ELF-1 (cell line): ENCODE results near the gene ZNF212.
"Not testable (repeated sequence)": the region's sequence is repeated elsewhere in the genome, so short reads cannot be mapped to it uniquely, and the experiment has no call there.

Source experiments
- DNase-seq: peaks from one replicate; pipeline ENCODE4 v3.0.0-alpha.2; 2016; ENCODE audit warnings: low read depth, low spot score

The ZNF212 gene

GRCh38 chr7:149218469-149219420 lies 20.7 kb upstream of the ZNF212 start:
- DNase-seq, result no peak

GRCh38 chr7:149220534-149220933 lies 18.9 kb upstream of the ZNF212 start:
- peak; percentile 42 for DNase-seq

DNA sequence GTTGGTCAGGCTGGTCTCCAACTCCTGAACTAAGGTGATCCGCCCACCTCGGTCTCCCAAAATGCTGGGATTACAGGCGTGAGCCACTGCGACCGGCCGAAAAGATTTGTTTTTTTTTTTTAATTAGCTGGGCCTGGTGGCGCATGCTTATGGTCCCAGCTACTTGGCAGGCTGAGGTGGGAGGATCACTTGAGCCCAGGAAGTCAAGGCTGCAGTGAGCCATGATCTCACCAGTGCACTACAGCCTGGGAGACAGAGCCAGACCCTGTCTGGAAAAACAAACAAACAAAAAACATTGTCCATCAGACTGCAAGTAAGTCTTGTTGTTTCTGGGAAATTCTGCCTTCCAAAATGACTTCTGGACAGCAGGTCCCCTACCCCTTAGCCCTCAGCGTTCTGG lies 16.3 kb upstream of the ZNF212 start:
- DNase-seq, result no peak

DNA sequence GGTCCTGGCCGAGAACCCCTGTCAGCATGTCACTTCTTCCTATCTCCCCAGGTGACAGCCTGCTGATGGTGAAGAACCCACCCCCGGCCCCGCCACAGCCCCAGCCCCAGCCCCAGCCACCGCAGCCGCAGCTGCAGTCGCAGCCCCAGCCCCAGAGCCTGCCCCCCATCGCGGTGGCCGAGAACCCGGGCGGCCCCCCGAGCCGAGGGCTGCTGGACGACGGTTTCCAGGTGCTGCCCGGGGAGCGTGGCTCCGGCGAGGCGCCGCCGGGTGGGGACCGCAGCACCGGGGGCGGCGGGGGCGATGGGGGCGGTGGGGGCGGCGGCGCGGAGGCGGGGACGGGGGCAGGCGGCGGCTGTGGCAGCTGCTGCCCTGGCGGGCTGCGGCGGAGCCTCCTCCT lies 15.7 kb upstream of the ZNF212 start:
- DNase-seq, result no peak

- no peak for DNase-seq
Observed at GRCh38 chr7:149224352-149224751, 15.1 kb upstream of the ZNF212 start.

- no peak for DNase-seq
Observed at GRCh38 chr7:149225106-149225505, 14.3 kb upstream of the ZNF212 start.

DNA sequence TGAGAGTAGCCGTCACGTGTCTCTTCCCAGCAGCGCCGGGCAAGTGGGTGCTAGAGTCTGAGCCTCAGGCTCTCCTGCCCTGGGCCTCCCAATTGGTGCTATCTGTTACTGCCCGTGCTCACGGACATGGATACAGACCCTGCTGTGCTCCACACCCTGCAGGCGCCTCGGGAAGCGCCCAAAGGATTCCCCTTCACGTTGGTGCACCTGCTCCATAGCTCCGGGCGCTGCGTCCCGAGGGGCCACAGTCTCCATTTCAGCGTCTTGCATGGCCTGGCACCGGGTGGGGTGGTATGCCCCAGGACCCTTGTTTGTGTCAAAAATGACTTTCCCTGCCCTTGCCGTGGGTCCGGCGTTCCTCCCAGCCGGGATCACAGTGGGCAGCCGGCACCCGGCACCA lies 13.8 kb upstream of the ZNF212 start:
- DNase-seq, result no peak

DNA sequence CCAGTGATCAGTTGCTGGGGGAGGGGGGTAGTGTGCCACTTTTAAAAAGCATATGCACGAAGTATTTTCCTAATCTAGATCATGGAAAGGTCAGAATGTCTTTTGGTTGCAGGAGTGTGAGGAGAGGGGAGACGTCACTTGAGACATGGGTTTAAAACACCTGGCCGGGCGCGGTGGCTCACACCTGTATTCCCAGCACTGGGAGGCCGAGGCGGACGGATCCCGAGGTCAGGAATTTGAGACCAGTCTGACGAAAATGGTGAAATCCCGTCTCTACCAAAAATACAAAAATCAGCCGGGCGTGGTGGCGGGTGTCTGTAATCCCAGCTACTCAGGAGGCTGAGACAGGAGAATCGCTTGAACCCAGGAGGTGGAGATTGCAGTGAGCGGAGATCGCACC lies 13.1 kb upstream of the ZNF212 start:
- DNase-seq, result not testable (repeated sequence)

GRCh38 chr7:149226840-149227494 lies 12.5 kb upstream of the ZNF212 start:
- DNase-seq, result no peak

- DNase-seq, result no peak
Observed at GRCh38 chr7:149228831-149229471, 10.5 kb upstream of the ZNF212 start.

- DNase-seq, result no peak
Observed at GRCh38 chr7:149229526-149229925, 9.9 kb upstream of the ZNF212 start.

DNA sequence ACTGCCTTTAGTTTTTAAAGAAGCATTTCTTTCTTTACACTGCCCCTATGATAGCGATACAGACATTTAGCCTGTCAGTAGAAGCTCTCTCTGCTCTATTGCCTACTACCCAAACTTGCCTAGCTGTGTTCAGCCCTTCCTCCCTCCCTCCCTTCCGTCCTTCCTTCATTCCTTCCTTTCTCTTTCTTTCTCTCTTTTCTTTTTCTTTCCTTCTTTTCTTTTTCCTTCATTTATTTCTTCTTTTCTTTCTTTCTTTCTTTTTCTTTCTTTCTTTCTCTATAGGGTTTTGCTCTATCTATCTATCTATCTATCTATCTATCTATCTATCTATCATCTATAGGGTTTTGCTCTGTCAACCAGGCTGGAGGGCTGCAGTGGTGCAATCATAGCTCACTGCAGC lies 7.1 kb upstream of the ZNF212 start:
- DNase-seq, result no peak

DNA sequence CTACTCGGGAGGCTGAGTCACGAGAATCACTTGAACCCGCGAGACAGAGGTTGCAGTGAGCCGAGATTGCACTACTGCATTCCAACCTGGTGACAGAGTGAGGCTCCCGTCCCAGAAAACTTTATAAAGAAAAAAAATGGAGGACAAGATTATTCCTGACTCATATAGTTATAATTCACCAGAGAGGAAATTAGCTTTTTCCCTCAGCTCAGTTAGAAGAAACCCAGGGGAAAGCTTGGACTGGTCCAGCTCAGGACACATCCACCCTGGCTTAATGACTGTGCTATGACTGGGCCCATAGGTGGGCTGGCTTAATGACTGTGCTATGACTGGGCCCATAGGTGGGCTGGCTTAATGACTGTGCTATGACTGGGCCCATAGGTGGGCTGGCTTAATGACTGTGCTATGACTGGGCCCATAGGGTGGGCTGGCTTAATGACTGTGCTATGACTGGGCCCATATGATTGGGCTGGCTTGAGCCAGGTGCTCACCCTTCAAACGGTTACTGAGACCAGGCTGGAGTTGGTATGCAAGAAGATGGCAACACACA lies 5.7 kb upstream of the ZNF212 start:
- not testable (repeated sequence) for DNase-seq

GRCh38 chr7:149237502-149237901 lies 1.9 kb upstream of the ZNF212 start:
- no peak for DNase-seq

- no peak for DNase-seq
Observed at GRCh38 chr7:149238051-149238450, 1.4 kb upstream of the ZNF212 start.

DNA sequence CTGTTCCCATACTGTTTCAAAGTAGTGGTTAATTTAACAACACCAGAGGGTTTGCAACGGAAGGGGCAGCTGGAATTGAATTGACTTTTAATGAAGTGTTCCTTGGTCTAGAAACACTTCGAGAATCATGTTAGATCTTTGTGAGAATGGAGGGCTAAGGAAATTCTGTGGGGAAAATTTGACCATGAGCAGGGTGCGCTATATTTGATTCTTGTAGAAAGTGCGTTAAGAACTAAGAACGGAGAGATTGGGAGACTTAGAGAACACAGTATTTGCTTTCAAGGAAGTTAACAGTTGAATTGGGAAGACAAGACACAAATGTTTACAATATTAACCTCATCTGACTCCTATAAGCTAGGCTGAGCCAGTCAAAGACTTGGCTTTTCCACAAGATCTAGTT lies 1.2 kb downstream of the ZNF212 start:
- no peak for DNase-seq

DNA sequence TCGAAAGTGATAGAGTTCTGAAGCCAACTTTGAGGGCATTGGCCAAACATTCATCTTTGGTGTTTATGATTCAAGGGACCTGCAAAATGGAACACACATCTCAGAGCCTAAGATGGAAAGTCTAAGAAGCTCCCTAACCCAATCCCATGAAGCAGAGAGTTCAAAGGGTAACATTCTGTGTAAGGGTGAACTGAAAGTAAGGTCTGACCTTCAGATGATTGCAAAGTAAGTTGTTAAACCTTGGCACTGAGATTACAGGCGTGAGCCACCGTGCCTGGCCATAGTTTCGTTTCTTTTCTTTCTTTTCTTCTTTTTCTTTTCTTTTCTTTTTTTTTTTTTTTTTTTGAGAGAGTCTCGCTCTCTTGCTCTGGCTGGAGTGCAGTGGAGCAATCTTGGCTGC lies 2.2 kb downstream of the ZNF212 start:
- DNase-seq, result no peak

GRCh38 chr7:149245244-149245643 lies 5.8 kb downstream of the ZNF212 start:
- DNase-seq, result no peak

- no peak for DNase-seq
Observed at GRCh38 chr7:149245744-149246143, 6.3 kb downstream of the ZNF212 start.

- no peak for DNase-seq
Observed at GRCh38 chr7:149248777-149249176, 9.3 kb downstream of the ZNF212 start.

DNA sequence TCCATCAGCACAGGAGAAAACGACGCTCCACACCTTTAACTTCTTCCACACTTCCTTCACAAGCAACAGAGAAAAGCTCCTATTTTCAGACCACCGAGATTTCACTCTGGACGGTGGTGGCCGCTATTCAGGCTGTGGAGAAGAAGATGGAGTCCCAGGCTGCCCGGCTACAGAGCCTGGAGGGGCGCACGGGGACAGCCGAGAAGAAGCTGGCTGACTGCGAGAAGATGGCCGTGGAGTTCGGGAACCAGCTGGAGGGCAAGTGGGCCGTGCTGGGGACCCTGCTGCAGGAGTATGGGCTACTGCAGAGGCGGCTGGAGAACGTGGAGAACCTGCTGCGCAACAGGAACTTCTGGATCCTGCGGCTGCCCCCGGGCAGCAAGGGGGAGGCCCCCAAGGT lies 10.7 kb downstream of the ZNF212 start:
- DNase-seq, result not testable (repeated sequence)

DNA sequence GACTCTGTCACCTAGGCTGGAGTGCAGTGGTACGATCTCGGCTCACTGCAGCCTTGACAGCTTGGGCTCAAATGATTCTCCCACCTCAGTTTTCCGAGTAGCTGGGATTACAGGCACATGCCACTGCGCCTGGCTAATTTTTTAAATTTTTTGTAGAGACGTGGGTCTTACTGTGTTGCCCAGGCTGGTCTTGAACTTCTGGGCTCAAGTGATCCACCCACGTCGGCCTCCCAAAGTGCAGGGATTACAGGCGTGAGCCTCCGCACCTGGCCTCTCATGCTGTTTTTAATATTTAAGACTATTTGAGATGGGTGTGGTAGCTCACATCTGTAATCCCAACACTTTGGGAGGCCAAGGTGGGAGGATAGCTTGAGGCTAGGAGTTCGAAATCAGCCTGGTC lies 12.1 kb downstream of the ZNF212 start:
- DNase-seq, result not testable (repeated sequence)
